ENCODE results near the gene NPFFR1. TPM values are rescaled to one million over a fixed set of nuclear protein-coding genes. Genes with fewer than 3 reads are reported as not detected.

Gene NPFFR1
- total RNA-seq, 2 donors from 2014 or later: not detected

DNA sequence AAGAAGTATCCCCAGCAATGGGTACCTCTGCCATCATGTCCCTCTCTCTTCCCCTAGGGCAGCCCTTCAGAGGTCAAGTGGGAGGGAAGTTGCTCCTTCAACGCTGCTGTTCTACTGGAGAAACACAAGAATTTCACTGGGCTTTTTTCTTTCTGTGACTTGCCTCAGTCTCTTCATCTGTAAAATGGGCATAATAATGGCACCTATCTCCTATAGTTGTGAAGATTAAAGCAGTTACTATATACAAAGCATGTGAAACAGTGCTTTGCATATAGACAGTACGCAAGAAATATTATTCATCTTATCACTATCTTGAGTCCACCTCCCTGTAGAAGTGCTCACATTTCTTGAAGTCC, 1.6 kb upstream of the NPFFR1 start:
- no peaks in the 10 kb centered on the region for H3K9me3 Mint-ChIP-seq
- no peaks in the 10 kb centered on the region for H3K4me1 Mint-ChIP-seq
- H3K4me3 Mint-ChIP-seq: no peak overlapping the region
- no peaks in the 10 kb centered on the region for H3K36me3 Mint-ChIP-seq (ENCODE audit: low read depth)
- H3K27me3 Mint-ChIP-seq: peaks cover 58% of the 10 kb centered on the region
- ATAC-seq (replicated peaks): no peak
- H3K27ac Mint-ChIP-seq: no peak overlapping the region

GRCh38 chr10:70284542-70285475, 1.0 kb upstream of the NPFFR1 start:
- H3K27me3 Mint-ChIP-seq: peaks cover 54% of the 10 kb centered on the region
- ATAC-seq (replicated peaks): no peak
- no peak overlapping the region for H3K4me3 Mint-ChIP-seq
- no peak overlapping the region for H3K27ac Mint-ChIP-seq
- no peaks in the 10 kb centered on the region for H3K9me3 Mint-ChIP-seq
- no peaks in the 10 kb centered on the region for H3K36me3 Mint-ChIP-seq (ENCODE audit: low read depth)
- no peaks in the 10 kb centered on the region for H3K4me1 Mint-ChIP-seq

- H3K4me3 Mint-ChIP-seq: no peak overlapping the region
- H3K27me3 Mint-ChIP-seq: peaks cover 52% of the 10 kb centered on the region
- no peaks in the 10 kb centered on the region for H3K9me3 Mint-ChIP-seq
- no peaks in the 10 kb centered on the region for H3K36me3 Mint-ChIP-seq (ENCODE audit: low read depth)
- H3K4me1 Mint-ChIP-seq: no peaks in the 10 kb centered on the region
- no peak overlapping the region for H3K27ac Mint-ChIP-seq
- ATAC-seq (replicated peaks): no peak
Measured at GRCh38 chr10:70283071-70283444, 746 bp downstream of the NPFFR1 start.

DNA sequence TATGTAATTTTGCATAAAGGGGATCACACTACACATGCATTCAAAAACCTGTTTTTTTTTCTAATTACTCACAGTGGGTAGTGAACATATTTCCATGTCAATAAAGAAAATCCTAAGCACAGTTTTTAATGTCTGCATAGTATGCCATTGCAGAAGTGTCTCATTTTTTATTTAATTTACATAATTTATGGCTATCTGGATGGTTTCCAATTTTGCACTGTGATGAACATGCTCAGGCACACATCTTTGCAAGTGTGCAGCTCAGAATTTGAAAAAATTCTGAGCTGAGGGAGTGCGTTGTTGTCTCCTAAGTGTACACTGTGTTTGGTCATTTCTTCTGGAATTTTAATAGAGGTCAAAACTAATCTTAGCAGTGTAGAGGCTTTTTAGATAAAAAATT, 2.2 kb downstream of the NPFFR1 start:
- Mint-ChIP-seq H3K4me3 (no peak overlapping the region), H3K9me3 (no peaks in the 10 kb centered on the region), H3K27ac (no peak overlapping the region), H3K36me3 (ENCODE audit: low read depth) (no peaks in the 10 kb centered on the region), H3K4me1 (no peaks in the 10 kb centered on the region), H3K27me3 (peaks cover 45% of the 10 kb centered on the region)
- no peak for ATAC-seq (replicated peaks)

- Mint-ChIP-seq H3K4me1 (no peaks in the 10 kb centered on the region), H3K36me3 (ENCODE audit: low read depth) (no peaks in the 10 kb centered on the region), H3K27me3 (peaks cover 32% of the 10 kb centered on the region), H3K4me3 (no peak overlapping the region), H3K9me3 (no peaks in the 10 kb centered on the region), H3K27ac (no peak overlapping the region)
- ATAC-seq (replicated peaks): no peak
Measured at GRCh38 chr10:70280099-70280498, 3.7 kb downstream of the NPFFR1 start.

GRCh38 chr10:70277396-70278030, 6.3 kb downstream of the NPFFR1 start:
- H3K36me3 Mint-ChIP-seq (ENCODE audit: low read depth): no peaks in the 10 kb centered on the region

DNA sequence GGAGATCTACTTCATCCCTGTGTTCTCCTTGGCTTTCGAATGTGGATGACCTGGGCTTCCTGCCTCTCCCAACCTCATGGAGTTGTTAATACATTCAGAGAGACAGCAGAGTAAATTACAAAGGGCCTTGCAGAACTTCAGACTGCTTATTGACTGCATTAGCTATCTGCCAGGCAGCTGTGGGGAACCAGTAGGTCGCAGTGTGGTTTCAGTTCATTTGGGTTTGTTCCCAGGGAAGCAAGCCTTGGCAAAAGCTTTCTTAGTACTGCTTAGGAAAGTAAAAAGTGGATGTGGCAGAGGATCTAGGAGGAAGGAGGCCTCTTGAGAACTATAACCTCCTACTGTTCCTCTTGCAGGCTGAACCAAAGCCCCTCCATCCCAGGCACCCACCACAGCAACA, 9.2 kb downstream of the NPFFR1 start:
- Mint-ChIP-seq H3K27me3 (no peaks in the 10 kb centered on the region), H3K27ac (peak overlapping the region; percentile 30), H3K9me3 (no peaks in the 10 kb centered on the region), H3K4me1 (peaks cover 7% of the 10 kb centered on the region), H3K36me3 (ENCODE audit: low read depth) (no peaks in the 10 kb centered on the region), H3K4me3 (no peak overlapping the region)
- ATAC-seq (replicated peaks): no peak

More at GRCh38 chr10:70277396-70278030, 6.3 kb downstream of the NPFFR1 start:
- no peak for ATAC-seq (replicated peaks)
- Mint-ChIP-seq H3K27me3 (peaks cover 11% of the 10 kb centered on the region), H3K27ac (no peak overlapping the region), H3K4me3 (no peak overlapping the region), H3K9me3 (no peaks in the 10 kb centered on the region), H3K4me1 (peaks cover 4% of the 10 kb centered on the region)

DNA sequence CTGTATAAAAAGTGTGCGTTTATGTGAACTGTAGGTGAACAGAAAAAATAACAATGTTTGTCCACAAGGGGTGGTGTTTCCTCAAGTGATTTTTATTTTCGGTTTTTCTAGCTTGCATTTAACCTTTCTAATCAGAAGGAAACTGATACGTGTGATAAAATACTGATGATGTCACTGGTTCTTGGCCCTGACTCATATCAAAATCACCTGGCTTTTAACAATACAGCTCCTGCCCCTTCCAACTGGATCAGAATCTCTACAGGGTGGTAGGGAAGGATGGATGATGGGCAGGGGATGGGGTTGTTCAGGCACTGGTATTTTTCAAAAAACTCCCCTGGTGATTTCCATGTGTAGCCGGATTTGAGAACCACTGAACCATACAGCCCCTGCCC, 10.9 kb downstream of the NPFFR1 start:
- Mint-ChIP-seq H3K9me3 (no peaks in the 10 kb centered on the region), H3K27ac (peak overlapping the region; percentile 77), H3K4me1 (peaks cover 7% of the 10 kb centered on the region), H3K4me3 (peak overlapping the region; percentile 66), H3K36me3 (ENCODE audit: low read depth) (no peaks in the 10 kb centered on the region), H3K27me3 (no peaks in the 10 kb centered on the region)
- peak; percentile 88 for ATAC-seq (replicated peaks)

DNA sequence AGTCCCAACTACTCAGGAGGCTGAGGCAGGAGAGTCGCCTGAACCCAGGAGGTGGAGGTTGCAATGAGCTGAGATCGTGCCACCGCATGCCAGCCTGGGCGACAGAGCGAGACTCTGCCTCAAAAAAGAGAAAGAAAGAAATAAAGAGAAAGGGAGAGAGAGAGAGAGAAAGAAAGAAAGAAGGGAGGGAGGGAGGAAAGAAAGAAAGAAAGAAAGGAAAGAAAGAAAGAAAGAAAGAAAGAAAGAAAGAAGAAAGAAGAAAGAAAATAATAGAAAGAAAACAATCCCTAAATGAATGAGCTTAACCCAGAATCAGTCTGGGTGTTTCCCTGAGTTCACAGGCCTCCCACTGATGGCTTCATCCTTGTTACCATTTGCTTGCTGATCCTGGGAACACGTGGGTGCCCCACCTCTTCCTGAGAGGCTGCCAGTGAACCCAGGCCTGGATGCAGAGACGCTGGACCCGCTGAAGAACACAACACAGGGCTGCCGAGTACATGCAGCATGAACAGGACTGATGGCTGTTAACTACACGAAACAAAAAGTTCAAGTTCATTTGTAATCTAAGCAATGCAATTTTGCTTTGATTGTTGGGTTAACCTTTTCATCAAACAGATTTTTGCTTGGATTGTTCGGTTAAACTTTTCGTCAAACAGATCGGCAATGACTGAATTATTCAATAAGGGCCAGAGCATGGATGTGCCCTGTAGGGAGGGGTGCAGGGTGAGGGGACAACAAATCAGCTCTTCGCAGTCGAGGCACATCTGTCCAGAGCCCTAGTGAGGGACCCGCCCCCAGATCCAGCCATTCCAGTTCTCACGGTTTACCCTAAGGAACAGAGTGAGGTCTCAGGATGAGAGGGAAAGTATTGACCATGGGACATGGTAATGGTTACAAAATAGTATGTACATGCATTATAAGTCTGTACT, 11.5 kb downstream of the NPFFR1 start:
- Mint-ChIP-seq H3K27ac (peak overlapping the region; percentile 77), H3K27me3 (no peaks in the 10 kb centered on the region), H3K4me1 (peaks cover 10% of the 10 kb centered on the region), H3K4me3 (peak overlapping the region; percentile 66), H3K9me3 (no peaks in the 10 kb centered on the region), H3K36me3 (ENCODE audit: low read depth) (no peaks in the 10 kb centered on the region)
- ATAC-seq (replicated peaks): peak; percentile 25

DNA sequence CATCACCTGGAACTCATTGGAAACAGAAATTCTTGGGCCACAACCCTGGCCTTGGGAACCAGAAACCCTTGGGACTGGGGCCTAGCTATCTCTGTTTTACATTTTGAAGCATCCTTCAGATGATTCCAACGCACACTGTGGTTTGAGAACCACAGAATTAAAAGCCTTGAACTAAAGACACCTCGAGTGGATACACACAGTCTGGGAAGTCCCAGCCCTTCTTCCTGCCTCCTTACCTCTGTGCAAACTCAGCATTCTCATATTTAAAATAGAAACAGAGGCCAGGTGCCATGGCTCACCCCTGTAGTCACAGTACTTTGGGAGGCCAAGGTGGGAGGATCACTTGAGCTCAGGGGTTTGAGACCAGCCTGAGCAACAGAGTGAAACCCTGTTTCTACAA, 12.9 kb downstream of the NPFFR1 start:
- Mint-ChIP-seq H3K27me3 (no peaks in the 10 kb centered on the region), H3K27ac (peak overlapping the region; percentile 56), H3K9me3 (no peaks in the 10 kb centered on the region), H3K36me3 (ENCODE audit: low read depth) (no peaks in the 10 kb centered on the region), H3K4me3 (peak overlapping the region; percentile 66), H3K4me1 (peaks cover 16% of the 10 kb centered on the region)
- peak; percentile 65 for ATAC-seq (replicated peaks)

DNA sequence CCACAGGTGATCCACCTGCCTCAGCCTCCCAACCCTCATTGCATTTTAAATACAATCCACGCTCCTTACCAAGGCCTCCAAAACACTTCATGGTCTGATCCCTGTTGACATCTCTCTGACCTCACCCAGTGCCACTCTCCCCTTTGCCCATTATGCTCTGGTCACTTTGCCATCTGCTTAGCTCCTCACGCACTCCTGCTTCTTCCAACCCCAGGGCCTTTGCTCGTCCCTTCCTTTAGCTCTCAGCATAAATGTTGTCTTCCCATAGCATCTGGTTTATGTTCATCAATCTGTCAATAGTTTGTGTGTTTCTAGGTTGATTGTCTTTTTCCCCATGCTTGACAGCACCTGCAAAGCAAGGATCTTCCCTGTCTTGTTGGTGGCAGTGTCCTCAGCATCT, 14.1 kb downstream of the NPFFR1 start:
- Mint-ChIP-seq H3K36me3 (ENCODE audit: low read depth) (no peaks in the 10 kb centered on the region), H3K9me3 (no peaks in the 10 kb centered on the region), H3K4me1 (peaks cover 16% of the 10 kb centered on the region), H3K27me3 (no peaks in the 10 kb centered on the region), H3K27ac (no peak overlapping the region), H3K4me3 (no peak overlapping the region)
- ATAC-seq (replicated peaks): no peak

DNA sequence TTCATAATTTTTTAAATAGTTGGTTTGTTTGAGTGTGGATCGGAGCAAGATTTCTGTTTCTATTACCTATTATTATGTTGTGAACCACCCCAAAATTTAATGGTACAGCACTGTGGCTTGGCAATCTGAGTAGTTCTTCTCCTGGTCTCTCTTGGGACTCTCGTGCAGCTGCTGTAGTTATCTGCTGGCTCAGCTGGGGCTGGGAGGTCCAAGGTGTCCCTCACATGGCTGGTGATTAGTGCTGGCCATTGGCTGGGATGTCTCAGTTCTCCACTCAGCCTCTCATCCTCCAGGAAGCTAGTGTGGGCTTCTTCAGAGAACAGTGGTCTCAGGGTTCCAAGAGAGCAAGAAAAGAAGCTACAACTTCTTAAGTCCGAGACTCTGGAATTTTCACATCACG, 15.4 kb downstream of the NPFFR1 start:
- no peaks in the 10 kb centered on the region for H3K36me3 Mint-ChIP-seq (ENCODE audit: low read depth)
- ATAC-seq (replicated peaks): no peak
- H3K27me3 Mint-ChIP-seq: no peaks in the 10 kb centered on the region
- H3K4me3 Mint-ChIP-seq: no peak overlapping the region
- H3K9me3 Mint-ChIP-seq: no peaks in the 10 kb centered on the region
- H3K27ac Mint-ChIP-seq: no peak overlapping the region
- peaks cover 16% of the 10 kb centered on the region for H3K4me1 Mint-ChIP-seq

DNA sequence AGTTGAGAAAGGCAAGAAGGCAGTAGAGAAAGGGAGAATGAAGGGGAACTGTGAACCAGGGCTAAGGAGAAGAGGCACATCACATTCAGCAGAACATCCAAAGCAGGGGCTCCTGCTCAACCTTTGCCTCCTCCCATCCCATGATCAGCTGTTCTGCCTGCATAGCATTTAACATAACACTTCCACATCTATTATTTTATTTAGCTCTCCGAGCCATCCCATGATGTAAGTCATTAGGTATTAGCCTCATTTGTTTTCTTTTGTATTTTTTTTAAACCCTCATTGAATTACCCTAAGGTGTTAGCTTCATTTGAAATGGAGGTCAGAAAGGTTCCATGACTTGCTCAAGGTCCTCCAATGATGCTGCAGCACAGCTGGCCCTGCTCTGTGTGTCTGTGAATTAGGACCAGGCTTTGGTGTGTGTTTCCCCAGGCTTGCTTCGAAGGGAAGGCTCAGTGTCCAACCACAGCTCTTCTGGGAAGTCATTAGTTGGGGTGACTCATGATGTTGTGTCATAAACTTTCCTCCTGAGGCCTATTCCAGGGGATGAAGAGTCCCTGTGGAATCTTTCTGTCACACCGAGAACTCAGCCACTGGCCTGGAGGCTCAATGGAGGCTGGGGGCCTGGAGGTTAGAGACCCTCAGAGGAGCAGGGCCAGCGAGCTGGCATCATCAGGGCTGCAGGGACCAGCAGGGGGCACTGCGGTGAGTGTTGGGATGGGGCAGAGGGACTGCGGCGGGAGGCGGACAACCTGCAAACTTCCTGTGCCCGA, 16.5 kb downstream of the NPFFR1 start:
- Mint-ChIP-seq H3K36me3 (ENCODE audit: low read depth) (no peaks in the 10 kb centered on the region), H3K27me3 (peaks cover 3% of the 10 kb centered on the region), H3K9me3 (no peaks in the 10 kb centered on the region), H3K4me1 (peaks cover 11% of the 10 kb centered on the region), H3K4me3 (no peak overlapping the region), H3K27ac (peak overlapping the region; percentile 47)
- ATAC-seq (replicated peaks): peak; percentile 65

DNA sequence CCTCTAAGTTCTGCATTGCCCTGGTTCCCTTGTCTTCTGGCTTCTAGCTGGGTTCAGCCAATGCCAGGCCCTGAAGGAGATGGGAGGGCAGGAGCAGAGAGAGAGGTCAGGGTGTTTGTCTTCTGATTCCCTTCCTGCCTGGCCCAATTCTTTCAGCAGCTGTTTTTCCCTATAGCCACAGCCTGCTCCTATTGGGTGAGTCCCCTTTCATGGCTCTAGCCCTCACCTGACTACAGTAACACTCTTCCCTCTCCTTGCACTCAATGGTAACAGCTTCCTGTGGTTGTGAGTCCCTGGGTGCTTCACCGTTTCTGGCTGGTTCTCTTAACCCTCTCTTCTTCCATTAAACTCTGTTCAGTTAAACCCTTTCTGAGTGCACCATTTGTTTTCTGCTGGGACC, 17.1 kb downstream of the NPFFR1 start:
- Mint-ChIP-seq H3K4me3 (no peak overlapping the region), H3K36me3 (ENCODE audit: low read depth) (no peaks in the 10 kb centered on the region), H3K27ac (peak overlapping the region; percentile 47), H3K4me1 (peaks cover 8% of the 10 kb centered on the region), H3K9me3 (no peaks in the 10 kb centered on the region), H3K27me3 (peaks cover 7% of the 10 kb centered on the region)
- no peak for ATAC-seq (replicated peaks)

Measured in activated T-helper 17 cell treated with anti-CD3 and anti-CD28 coated beads, Interleukin-2, amount 50 U/mL, for 72 hours (primary cell).